Neural progenitor cell (in vitro differentiated cells): ENCODE results near the gene UBE2C. TPM values are rescaled to one million over a fixed set of nuclear protein-coding genes. Genes with fewer than 3 reads are reported as not detected.

ENCODE experiments used
- DNase-seq: peaks from one replicate; pipeline ENCODE4 v3.0.0-alpha.2; 2016; ENCODE audit warnings: low spot score
- H2AFZ ChIP-seq: fragments of 200-600 bp; sonication (generic); replicated peaks from 2 replicates; pipeline ENCODE4 v1.6.1; 2016; ENCODE audit warnings: antibody characterized with exemption
- H3F3A ChIP-seq: fragments of 200-600 bp; sonication (generic); 2 replicates; pipeline ENCODE4 v1.6.1; 2016; ENCODE audit warnings: antibody characterized with exemption, low read depth
- H3K27ac ChIP-seq: fragments of 200-600 bp; sonication (generic); 2 replicates; pipeline ENCODE4 v1.5.1; 2016; ENCODE audit warnings: mild to moderate bottlenecking
- H3K27me3 ChIP-seq: fragments of 200-600 bp; sonication (generic); 2 replicates; pipeline ENCODE4 v1.6.1; 2016; ENCODE audit warnings: mild to moderate bottlenecking, moderate library complexity
- H3K36me3 ChIP-seq: fragments of 200-600 bp; sonication (generic); 2 replicates; pipeline ENCODE4 v1.5.1; 2016
- H3K4me1 ChIP-seq: fragments of 200-600 bp; sonication (generic); 2 replicates; pipeline ENCODE4 v1.6.1; 2016; ENCODE audit warnings: mixed run types
- H3K4me2 ChIP-seq: fragments of 200-600 bp; sonication (generic); 2 replicates; pipeline ENCODE4 v1.6.1; 2016
- H3K4me3 ChIP-seq: fragments of 200-600 bp; sonication (generic); 2 replicates; pipeline ENCODE4 v1.5.1; 2016
- H3K79me2 ChIP-seq: fragments of 200-600 bp; sonication (generic); 2 replicates; pipeline ENCODE4 v1.6.1; 2016; ENCODE audit warnings: low read depth
- H3K9ac ChIP-seq: fragments of 200-600 bp; sonication (generic); 2 replicates; pipeline ENCODE4 v1.6.1; 2016
- H3K9me3 ChIP-seq: fragments of 200-600 bp; sonication (generic); 2 replicates; pipeline ENCODE4 v1.5.1; 2016; ENCODE audit warnings: low read depth
- H4K20me1 ChIP-seq: fragments of 200-600 bp; sonication (generic); 2 replicates; pipeline ENCODE4 v1.6.1; 2016; ENCODE audit warnings: low read depth
- H3K27ac Mint-ChIP-seq: 3 replicates; pipeline ENCODE4 v1.8.0; 2021; ENCODE audit warnings: mixed read lengths
- H3K27me3 Mint-ChIP-seq: 2 replicates; pipeline ENCODE4 v1.8.0; 2022; ENCODE audit warnings: low read depth, mild to moderate bottlenecking, inconsistent platforms, moderate library complexity, mixed read lengths; ENCODE audit not compliant: insufficient read depth
- H3K36me3 Mint-ChIP-seq: 3 replicates; pipeline ENCODE4 v1.8.0; 2021; ENCODE audit warnings: mixed read lengths
- H3K4me1 Mint-ChIP-seq: 3 replicates; pipeline ENCODE4 v1.8.0; 2021; ENCODE audit warnings: mixed read lengths
- H3K4me3 Mint-ChIP-seq: 3 replicates; pipeline ENCODE4 v1.8.0; 2021; ENCODE audit warnings: mild to moderate bottlenecking, moderate library complexity, mixed read lengths
- H3K9me3 Mint-ChIP-seq: 3 replicates; pipeline ENCODE4 v1.8.0; 2020; ENCODE audit warnings: mixed read lengths
- EZH2 ChIP-seq: fragments of 200-600 bp; sonication (generic); IDR thresholded peaks from 2 replicates; pipeline ENCODE4 v1.6.1; 2017; ENCODE audit warnings: antibody characterized with exemption, mild to moderate bottlenecking, moderate library complexity
- EZH2phosphoT487 ChIP-seq: fragments of 200-600 bp; sonication (generic); IDR thresholded peaks from 2 replicates; pipeline ENCODE4 v1.6.1; 2017; ENCODE audit warnings: antibody characterized with exemption
- total RNA-seq: library from RNA; depleted of rRNA; stranded (reverse); fragments of >200 nt; gene quantifications from 2 replicates; pipeline ENCODE4 v1.2.3, GENCODE V29; 2015; ENCODE audit warnings: low replicate concordance
- TF ChIP-seq, protein P1 (sequence below): fragments of 200-600 bp; sonication (generic); IDR thresholded peaks from 2 replicates; pipeline ENCODE4 v1.5.1; 2017; ENCODE audit warnings: antibody characterized with exemption, mild to moderate bottlenecking

The UBE2C gene
- total RNA-seq, 1 donor from 2014 or later = 325 TPM

DNA sequence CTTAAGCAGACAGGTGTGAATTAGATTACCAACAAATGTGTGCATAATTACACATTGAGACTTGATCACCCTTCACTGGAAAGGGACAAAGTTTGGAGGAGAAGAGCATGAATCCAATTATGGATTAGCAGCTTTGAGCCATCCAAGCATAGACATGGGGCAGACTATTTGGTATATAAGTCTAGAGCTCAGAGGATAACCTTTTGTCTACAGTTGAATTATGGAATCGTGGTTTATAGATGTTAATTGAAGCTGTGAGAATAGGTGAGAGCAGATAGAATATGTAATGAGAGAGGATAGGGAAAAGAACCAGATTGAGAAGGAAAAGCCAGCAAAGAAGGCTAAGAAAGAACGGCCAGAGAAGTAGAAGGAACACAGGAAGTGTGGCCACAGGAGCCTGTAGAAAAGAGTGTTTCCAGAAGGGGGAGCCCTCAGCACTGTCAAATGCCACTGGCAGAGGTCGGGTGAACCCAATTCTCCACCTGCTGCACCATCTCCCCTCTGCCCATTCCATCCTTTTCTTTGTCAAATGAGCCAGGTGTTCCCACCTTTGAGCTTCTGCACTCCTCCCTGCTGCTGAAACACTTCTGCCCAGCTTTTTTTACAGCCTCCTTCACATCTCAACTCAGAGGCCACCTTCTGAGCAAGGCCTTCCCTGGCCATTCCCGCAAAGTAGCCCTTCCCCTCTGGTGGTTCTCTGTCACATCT, 13.4 kb upstream of the UBE2C start:
- Histone ChIP-seq H3K9me3 (no peaks in the 10 kb centered on the region), H3K36me3 (peaks cover 2% of the 10 kb centered on the region), H3F3A (peaks cover 13% of the 10 kb centered on the region), H3K9ac (no peak overlapping the region), H3K4me2 (no peak overlapping the region), H3K4me1 (no peaks in the 10 kb centered on the region), H3K27me3 (no peaks in the 10 kb centered on the region), H3K27ac (no peak overlapping the region), H2AFZ (no peak overlapping the region), H4K20me1 (peaks cover 3% of the 10 kb centered on the region), H3K79me2 (no peaks in the 10 kb centered on the region), H3K4me3 (no peak overlapping the region)
- peak; percentile 67 for DNase-seq
- TF ChIP-seq EZH2 (no peak), EZH2phosphoT487 (no peak)
- TF ChIP-seq, protein P1, sequence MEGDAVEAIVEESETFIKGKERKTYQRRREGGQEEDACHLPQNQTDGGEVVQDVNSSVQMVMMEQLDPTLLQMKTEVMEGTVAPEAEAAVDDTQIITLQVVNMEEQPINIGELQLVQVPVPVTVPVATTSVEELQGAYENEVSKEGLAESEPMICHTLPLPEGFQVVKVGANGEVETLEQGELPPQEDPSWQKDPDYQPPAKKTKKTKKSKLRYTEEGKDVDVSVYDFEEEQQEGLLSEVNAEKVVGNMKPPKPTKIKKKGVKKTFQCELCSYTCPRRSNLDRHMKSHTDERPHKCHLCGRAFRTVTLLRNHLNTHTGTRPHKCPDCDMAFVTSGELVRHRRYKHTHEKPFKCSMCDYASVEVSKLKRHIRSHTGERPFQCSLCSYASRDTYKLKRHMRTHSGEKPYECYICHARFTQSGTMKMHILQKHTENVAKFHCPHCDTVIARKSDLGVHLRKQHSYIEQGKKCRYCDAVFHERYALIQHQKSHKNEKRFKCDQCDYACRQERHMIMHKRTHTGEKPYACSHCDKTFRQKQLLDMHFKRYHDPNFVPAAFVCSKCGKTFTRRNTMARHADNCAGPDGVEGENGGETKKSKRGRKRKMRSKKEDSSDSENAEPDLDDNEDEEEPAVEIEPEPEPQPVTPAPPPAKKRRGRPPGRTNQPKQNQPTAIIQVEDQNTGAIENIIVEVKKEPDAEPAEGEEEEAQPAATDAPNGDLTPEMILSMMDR = peak; percentile 71
- H3K27me3 Mint-ChIP-seq = no peaks in the 10 kb centered on the region
- peaks cover 2% of the 10 kb centered on the region for H3K4me1 Mint-ChIP-seq
- H3K9me3 Mint-ChIP-seq = no peaks in the 10 kb centered on the region
- H3K27ac Mint-ChIP-seq = no peak overlapping the region
- peaks cover 12% of the 10 kb centered on the region for H3K36me3 Mint-ChIP-seq
- H3K4me3 Mint-ChIP-seq = no peak overlapping the region

GRCh38 chr20:45801851-45802250, 10.6 kb upstream of the UBE2C start:
- no peak overlapping the region for H3K27ac ChIP-seq
- TF ChIP-seq EZH2 (no peak), EZH2phosphoT487 (no peak)
- TF ChIP-seq, protein P1 = no peak

DNA sequence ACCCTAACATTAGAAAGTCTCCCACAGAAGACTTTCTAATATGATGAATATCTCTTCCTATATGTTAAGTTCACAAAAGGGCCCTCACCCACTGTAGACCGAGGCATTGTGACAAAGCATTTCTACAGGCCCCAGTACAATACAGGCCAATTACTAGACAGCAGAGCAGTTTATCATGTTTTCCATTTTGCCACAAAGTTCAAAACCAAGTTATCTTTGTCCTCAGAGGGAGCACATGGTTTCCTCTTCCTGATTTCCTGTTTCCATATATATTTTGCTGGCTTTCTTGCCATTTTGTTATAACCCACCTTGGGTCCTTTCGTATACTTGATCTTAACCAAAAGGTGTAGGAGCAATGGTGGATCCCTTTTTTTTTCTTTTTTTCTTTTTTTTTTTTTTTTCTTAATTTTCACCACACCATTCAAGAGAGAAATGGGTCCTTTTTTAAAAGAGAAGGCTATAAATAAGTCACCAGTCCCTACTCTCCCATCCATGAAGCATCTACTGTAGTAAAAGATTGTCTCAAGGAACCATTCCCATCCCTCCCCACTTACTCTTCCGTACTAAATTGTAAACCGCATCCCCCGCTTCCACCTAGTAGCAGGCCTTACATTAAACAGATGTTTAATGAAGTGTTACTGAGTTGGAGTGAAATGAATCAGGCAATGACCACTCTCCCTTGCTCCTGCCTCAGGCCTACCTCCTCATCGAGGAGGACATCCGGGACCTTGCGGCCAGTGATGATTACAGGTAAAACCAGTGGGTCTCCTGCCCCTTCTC, 2.1 kb upstream of the UBE2C start:
- Histone ChIP-seq H4K20me1 (peaks cover 18% of the 10 kb centered on the region), H3F3A (peaks cover 20% of the 10 kb centered on the region), H3K9me3 (no peaks in the 10 kb centered on the region), H3K27ac (no peak overlapping the region), H3K79me2 (peaks cover 27% of the 10 kb centered on the region), H3K4me1 (peaks cover 16% of the 10 kb centered on the region), H3K9ac (no peak overlapping the region), H3K36me3 (peaks cover 4% of the 10 kb centered on the region), H3K27me3 (no peaks in the 10 kb centered on the region), H2AFZ (no peak overlapping the region), H3K4me3 (no peak overlapping the region), H3K4me2 (no peak overlapping the region)
- Mint-ChIP-seq H3K9me3 (peaks cover 3% of the 10 kb centered on the region), H3K27ac (no peak overlapping the region), H3K4me3 (no peak overlapping the region), H3K27me3 (peaks cover 2% of the 10 kb centered on the region), H3K4me1 (peaks cover 22% of the 10 kb centered on the region), H3K36me3 (peaks cover 38% of the 10 kb centered on the region)
- no peak for DNase-seq
- TF ChIP-seq EZH2 = no peak

More at GRCh38 chr20:45801851-45802250, 10.6 kb upstream of the UBE2C start:
- Histone ChIP-seq H3F3A (peaks cover 13% of the 10 kb centered on the region), H3K4me2 (no peak overlapping the region), H3K36me3 (no peaks in the 10 kb centered on the region), H3K4me1 (no peaks in the 10 kb centered on the region), H3K9me3 (no peaks in the 10 kb centered on the region), H3K27me3 (no peaks in the 10 kb centered on the region), H3K79me2 (no peaks in the 10 kb centered on the region), H2AFZ (no peak overlapping the region), H4K20me1 (peaks cover 3% of the 10 kb centered on the region), H3K4me3 (no peak overlapping the region), H3K9ac (no peak overlapping the region)
- H3K9me3 Mint-ChIP-seq = no peaks in the 10 kb centered on the region
- DNase-seq = no peak
- no peak overlapping the region for H3K4me3 Mint-ChIP-seq
- H3K27ac Mint-ChIP-seq = no peak overlapping the region
- peaks cover 8% of the 10 kb centered on the region for H3K36me3 Mint-ChIP-seq
- H3K27me3 Mint-ChIP-seq = peaks cover 2% of the 10 kb centered on the region
- peaks cover 2% of the 10 kb centered on the region for H3K4me1 Mint-ChIP-seq
